ENCODE measurements around the gene SGK2.
A peak's percentile ranks its signal among the peaks of the same experiment; 100 is the strongest.

SGK2 gene

GRCh38 chr20:43536041-43536816, 22.6 kb upstream of the SGK2 start:
- no peak for DNase-seq

GRCh38 chr20:43536817-43537440, 21.9 kb upstream of the SGK2 start:
- no peak for DNase-seq

GRCh38 chr20:43537921-43538877, 20.6 kb upstream of the SGK2 start:
- peak; percentile 57 for DNase-seq

- no peak for DNase-seq
Measured at GRCh38 chr20:43538878-43539700, 19.7 kb upstream of the SGK2 start.

GRCh38 chr20:43539975-43540672, 18.7 kb upstream of the SGK2 start:
- no peak for DNase-seq

- DNase-seq, result no peak
Measured at GRCh38 chr20:43540673-43541060, 18.2 kb upstream of the SGK2 start.

- DNase-seq, result no peak
Measured at GRCh38 chr20:43541214-43541613, 17.6 kb upstream of the SGK2 start.

- DNase-seq, result no peak
Measured at GRCh38 chr20:43542161-43542560, 16.7 kb upstream of the SGK2 start.

- DNase-seq, result no peak
Measured at GRCh38 chr20:43542674-43543073, 16.2 kb upstream of the SGK2 start.

GRCh38 chr20:43543138-43543537, 15.7 kb upstream of the SGK2 start:
- no peak for DNase-seq

GRCh38 chr20:43544501-43544900, 14.3 kb upstream of the SGK2 start:
- DNase-seq, result no peak

- no peak for DNase-seq
Measured at GRCh38 chr20:43545837-43546578, 12.8 kb upstream of the SGK2 start.

- DNase-seq, result no peak
Measured at GRCh38 chr20:43548273-43548880, 10.4 kb upstream of the SGK2 start.

- DNase-seq, result no peak
Measured at GRCh38 chr20:43549416-43550065, 9.3 kb upstream of the SGK2 start.

GRCh38 chr20:43550456-43550855, 8.4 kb upstream of the SGK2 start:
- no peak for DNase-seq

GRCh38 chr20:43554369-43554768, 4.5 kb upstream of the SGK2 start:
- no peak for DNase-seq

- DNase-seq, result no peak
Measured at GRCh38 chr20:43559147-43559987, 540 bp downstream of the SGK2 start.

GRCh38 chr20:43560974-43561373, 2.1 kb downstream of the SGK2 start:
- no peak for DNase-seq

- DNase-seq, result no peak
Measured at GRCh38 chr20:43563429-43563828, 4.6 kb downstream of the SGK2 start.
